Smooth muscle cell (in vitro differentiated cells): ENCODE data around the gene CCSER1. TPM values are rescaled to one million over a fixed set of nuclear protein-coding genes. Genes with fewer than 3 reads are reported as not detected.

Experiments used
- DNase-seq: peaks from one replicate; lab custom pipeline; 2025; ENCODE audit not compliant: unreplicated experiment; lab: John Stamatoyannopoulos, UW
- H2AFZ ChIP-seq: fragments of 200-600 bp; sonication (generic); 2 replicates; pipeline ENCODE4 v1.6.0; 2016; ENCODE audit warnings: antibody characterized with exemption, low read depth, mild to moderate bottlenecking
- H3F3A ChIP-seq: fragments of 200-600 bp; sonication (generic); 2 replicates; pipeline ENCODE4 v1.6.0; 2017; ENCODE audit warnings: antibody characterized with exemption, low read depth
- H3K27ac ChIP-seq: fragments of 200-600 bp; sonication (generic); 2 replicates; pipeline ENCODE4 v1.5.1; 2016; ENCODE audit warnings: low read depth, mild to moderate bottlenecking
- H3K27me3 ChIP-seq: fragments of 200-600 bp; sonication (generic); 2 replicates; pipeline ENCODE4 v1.6.1; 2016; ENCODE audit warnings: low read depth, mild to moderate bottlenecking
- H3K36me3 ChIP-seq: fragments of 200-600 bp; sonication (generic); 2 replicates; pipeline ENCODE4 v1.5.1; 2016; ENCODE audit warnings: low read depth
- H3K4me1 ChIP-seq: fragments of 200-600 bp; sonication (generic); 2 replicates; pipeline ENCODE4 v1.5.1; 2016; ENCODE audit warnings: low read depth
- H3K4me2 ChIP-seq: fragments of 200-600 bp; sonication (generic); 2 replicates; pipeline ENCODE4 v1.6.0; 2016; ENCODE audit warnings: mild to moderate bottlenecking
- H3K4me3 ChIP-seq: fragments of 200-600 bp; sonication (generic); 2 replicates; pipeline ENCODE4 v1.5.1; 2016; ENCODE audit warnings: mild to moderate bottlenecking
- H3K79me2 ChIP-seq: fragments of 200-600 bp; sonication (generic); 2 replicates; pipeline ENCODE4 v1.6.0; 2016; ENCODE audit warnings: low read depth, mild to moderate bottlenecking
- H3K9ac ChIP-seq: fragments of 200-600 bp; sonication (generic); 2 replicates; pipeline ENCODE4 v1.6.0; 2016; ENCODE audit warnings: low read depth
- H3K9me3 ChIP-seq: fragments of 200-600 bp; sonication (generic); replicated peaks from 2 replicates; pipeline ENCODE4 v1.5.1; 2016; ENCODE audit warnings: low read depth
- H4K20me1 ChIP-seq: fragments of 200-600 bp; sonication (generic); 2 replicates; pipeline ENCODE4 v1.6.0; 2016; ENCODE audit warnings: low read depth
- CTCF ChIP-seq: fragments of 200-600 bp; sonication (generic); IDR thresholded peaks from 2 replicates; pipeline ENCODE4 v1.5.1; 2017; ENCODE audit warnings: borderline replicate concordance, mild to moderate bottlenecking, antibody characterized with exemption; ENCODE audit not compliant: insufficient read depth, poor library complexity, severe bottlenecking
- WGBS: methylation state at CpG from one replicate; pipeline ENCODE4 v1.1.7; 2016; ENCODE audit warnings: low lambda C conversion rate; 5-methylcytosine and 5-hydroxymethylcytosine counted together
- polyA plus RNA-seq: library from polyadenylated mRNA; unstranded; fragments of >200 nt; fragmentation: Nextera tagmentation; extraction: Ambion mirVana; gene quantifications from 2 replicates; pipeline ENCODE4 v1.2.1, GENCODE V29; 2016
- total RNA-seq: library from RNA; depleted of rRNA; stranded (reverse); fragments of >200 nt; gene quantifications from 2 replicates; pipeline ENCODE4 v1.2.3, GENCODE V29; 2014

CCSER1 gene
- total and polyA plus RNA-seq, 2 experiments from 2014 or later = 0.76 TPM; not detected in 1

- WGBS = 72% methylated on average over 2 of the region's 2 CpGs
- TF ChIP-seq CTCF = no peak
- Histone ChIP-seq H3K4me2 (no peak overlapping the region), H3K27me3 (no peaks in the 10 kb centered on the region), H3K9me3 (no peaks in the 10 kb centered on the region), H3K4me3 (no peak overlapping the region), H3K9ac (no peak overlapping the region), H3K4me1 (no peaks in the 10 kb centered on the region), H3K27ac (no peak overlapping the region), H3K79me2 (no peaks in the 10 kb centered on the region), H3F3A (no peaks in the 10 kb centered on the region), H4K20me1 (no peaks in the 10 kb centered on the region), H2AFZ (no peak overlapping the region), H3K36me3 (no peaks in the 10 kb centered on the region)
- no peak for DNase-seq
These were observed 487.2 kb downstream of the CCSER1 start for GRCh38 chr4:90614371-90614770.

DNA sequence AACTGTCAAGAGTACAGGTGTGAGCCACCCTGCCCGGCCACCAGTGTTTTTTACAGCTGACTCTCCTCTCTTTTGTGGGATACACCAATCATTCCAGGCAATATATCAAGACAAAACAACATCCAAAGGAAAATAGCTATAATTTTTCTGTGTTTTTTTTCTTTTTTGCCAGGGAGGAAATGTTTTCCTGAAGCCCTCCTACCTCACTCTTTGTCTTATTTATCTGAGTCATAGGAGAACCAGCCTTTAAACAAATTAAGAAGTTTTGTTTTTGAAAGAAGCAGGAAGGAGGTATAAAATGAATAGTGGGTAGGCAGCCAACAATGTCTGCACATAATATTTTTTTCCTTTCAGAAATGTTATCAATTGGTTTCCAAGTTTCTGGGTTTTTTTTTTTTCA lies 493.9 kb downstream of the CCSER1 start:
- H3K9ac ChIP-seq = no peak overlapping the region
- H3K4me1 ChIP-seq = no peaks in the 10 kb centered on the region
- no peaks in the 10 kb centered on the region for H3K79me2 ChIP-seq
- H3K4me3 ChIP-seq = no peak overlapping the region
- H3K4me2 ChIP-seq = no peak overlapping the region
- 85% methylated on average over 1 of the region's 1 CpG for WGBS
- no peak overlapping the region for H2AFZ ChIP-seq
- no peak for TF ChIP-seq CTCF
- H3K27ac ChIP-seq = no peak overlapping the region
- no peak for DNase-seq
- H4K20me1 ChIP-seq = no peaks in the 10 kb centered on the region
- no peaks in the 10 kb centered on the region for H3F3A ChIP-seq
- H3K27me3 ChIP-seq = no peaks in the 10 kb centered on the region
- no peaks in the 10 kb centered on the region for H3K9me3 ChIP-seq
- H3K36me3 ChIP-seq = no peaks in the 10 kb centered on the region

- Histone ChIP-seq H3K36me3 (no peaks in the 10 kb centered on the region), H3K27ac (no peak overlapping the region), H2AFZ (no peak overlapping the region), H3F3A (no peaks in the 10 kb centered on the region), H3K4me2 (no peak overlapping the region), H3K9ac (no peak overlapping the region), H4K20me1 (no peaks in the 10 kb centered on the region), H3K9me3 (no peaks in the 10 kb centered on the region), H3K79me2 (no peaks in the 10 kb centered on the region), H3K4me1 (no peaks in the 10 kb centered on the region), H3K4me3 (no peak overlapping the region), H3K27me3 (no peaks in the 10 kb centered on the region)
- no peak for TF ChIP-seq CTCF
- no peak for DNase-seq
- WGBS = 89% methylated on average over 3 of the region's 3 CpGs
These were observed 497.6 kb downstream of the CCSER1 start for GRCh38 chr4:90624781-90625180.

DNA sequence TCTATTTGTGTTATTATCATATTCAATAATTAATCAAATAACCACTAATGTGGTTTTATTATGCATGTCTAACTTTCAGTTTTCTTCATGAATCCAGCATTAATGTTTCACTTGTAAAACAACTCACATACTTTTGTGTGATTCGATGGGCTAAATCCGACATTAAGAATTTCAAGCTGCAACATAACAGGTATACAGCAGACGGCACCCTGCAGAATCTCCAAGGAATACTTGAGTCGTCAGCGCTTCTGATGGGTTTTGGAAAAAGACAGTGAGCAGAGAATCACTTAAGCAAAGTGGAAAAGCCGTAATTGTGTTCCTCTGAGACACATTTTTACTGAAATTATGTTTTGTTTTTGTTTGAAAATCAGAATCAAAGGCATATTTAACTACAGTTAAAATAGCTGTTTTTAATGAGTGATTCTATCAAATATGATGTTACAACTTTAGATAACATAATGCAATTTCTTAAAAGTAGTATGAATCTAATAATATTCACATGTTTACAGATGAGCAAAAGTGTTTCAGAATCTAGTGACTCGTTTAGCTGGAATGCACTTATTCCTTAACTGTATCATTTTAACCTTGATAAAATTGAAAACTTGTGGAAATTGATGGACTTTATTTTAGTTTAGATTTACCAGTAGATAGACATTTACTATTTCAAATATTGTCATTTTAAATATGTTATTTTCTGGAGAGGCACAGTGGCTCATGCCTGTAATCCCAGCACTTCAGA lies 514.8 kb downstream of the CCSER1 start:
- H3K36me3 ChIP-seq = no peaks in the 10 kb centered on the region
- H4K20me1 ChIP-seq = no peaks in the 10 kb centered on the region
- no peak for DNase-seq
- H3K4me1 ChIP-seq = no peaks in the 10 kb centered on the region
- no peak overlapping the region for H2AFZ ChIP-seq
- TF ChIP-seq CTCF = no peak
- H3K9ac ChIP-seq = no peak overlapping the region
- no peaks in the 10 kb centered on the region for H3K27me3 ChIP-seq
- H3F3A ChIP-seq = no peaks in the 10 kb centered on the region
- WGBS = 75% methylated on average over 7 of the region's 7 CpGs
- H3K27ac ChIP-seq = no peak overlapping the region
- no peaks in the 10 kb centered on the region for H3K9me3 ChIP-seq
- no peaks in the 10 kb centered on the region for H3K79me2 ChIP-seq
- no peak overlapping the region for H3K4me3 ChIP-seq
- H3K4me2 ChIP-seq = no peak overlapping the region
